GM21619 (cell line): ENCODE data around the gene OR2T35.
A peak's percentile ranks its signal among the peaks of the same experiment; 100 is the strongest.
"Not testable (repeated sequence)": the region's sequence is repeated elsewhere in the genome, so short reads cannot be mapped to it uniquely, and the experiment has no call there.

ENCODE experiments used
- ATAC-seq: cut with Tn5 transposase; IDR thresholded peaks from one replicate; pipeline ENCODE4 v1.9.1; 2021; ENCODE audit not compliant: unreplicated experiment

OR2T35 gene, protein sequence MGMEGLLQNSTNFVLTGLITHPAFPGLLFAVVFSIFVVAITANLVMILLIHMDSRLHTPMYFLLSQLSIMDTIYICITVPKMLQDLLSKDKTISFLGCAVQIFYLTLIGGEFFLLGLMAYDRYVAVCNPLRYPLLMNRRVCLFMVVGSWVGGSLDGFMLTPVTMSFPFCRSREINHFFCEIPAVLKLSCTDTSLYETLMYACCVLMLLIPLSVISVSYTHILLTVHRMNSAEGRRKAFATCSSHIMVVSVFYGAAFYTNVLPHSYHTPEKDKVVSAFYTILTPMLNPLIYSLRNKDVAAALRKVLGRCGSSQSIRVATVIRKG

GRCh38 chr1:248645178-248645577, at the start of gene OR2T35:
Gene OR2T35 (minus strand): TSS chr1:248645278. CDS start chr1:248639258, 6,020 bp downstream.
- ATAC-seq = not testable (repeated sequence)

- ATAC-seq = no peak
Observed at GRCh38 chr1:248691567-248692155, 46.6 kb upstream of the OR2T35 start.

- peak; percentile 83 for ATAC-seq
Observed at GRCh38 chr1:248688527-248689298, 43.6 kb upstream of the OR2T35 start.

DNA sequence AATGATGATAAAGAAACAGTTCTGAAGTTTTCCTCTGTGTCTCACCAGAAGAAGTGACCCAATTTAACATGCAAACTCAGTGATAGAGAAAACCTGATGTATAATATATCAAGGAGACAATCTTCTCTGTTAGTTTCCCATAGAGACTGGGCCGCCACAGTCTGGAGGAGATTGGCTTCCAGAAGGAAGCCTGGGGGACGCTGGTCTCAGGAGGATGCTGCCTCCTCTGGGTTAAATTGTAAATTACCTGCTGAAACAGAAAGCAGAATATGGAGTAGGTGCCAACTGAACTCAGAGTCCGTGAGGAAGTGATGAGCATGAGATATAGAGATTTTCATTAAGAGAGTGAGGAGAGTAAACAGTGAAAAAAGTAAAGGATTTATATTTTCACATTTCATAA, 41.7 kb upstream of the OR2T35 start:
- peak; percentile 67 for ATAC-seq

- ATAC-seq = no peak
Observed at GRCh38 chr1:248681651-248682050, 36.6 kb upstream of the OR2T35 start.

GRCh38 chr1:248670003-248670402, 24.9 kb upstream of the OR2T35 start:
- ATAC-seq = no peak

GRCh38 chr1:248663453-248664328, 18.6 kb upstream of the OR2T35 start:
- ATAC-seq = peak; percentile 98

DNA sequence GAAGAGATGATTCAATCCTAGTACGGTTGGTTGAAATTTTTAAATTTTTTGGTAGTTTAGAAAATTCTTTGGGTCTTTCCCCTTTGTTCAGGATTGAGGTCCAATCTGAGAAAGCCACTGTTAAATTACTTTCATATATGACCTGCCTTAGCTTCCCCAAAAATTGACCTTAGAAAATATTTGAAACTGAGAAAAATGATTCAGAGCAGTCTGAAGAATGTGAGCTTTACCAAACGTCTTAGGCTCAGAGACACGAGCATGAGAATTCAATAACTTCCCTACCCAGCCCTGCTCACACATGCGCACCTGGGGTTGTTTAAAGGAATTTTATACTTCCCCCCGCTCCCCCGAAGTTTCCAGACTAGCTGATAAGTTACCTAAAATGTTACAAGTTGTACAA, 11.7 kb upstream of the OR2T35 start:
- ATAC-seq = peak; percentile 52

GRCh38 chr1:248655354-248655753, 10.3 kb upstream of the OR2T35 start, which contains the start of gene OR2T27:
Gene OR2T27 (minus strand): TSS chr1:248655528. CDS start chr1:248650884, 4,644 bp downstream.
- ATAC-seq = peak; percentile 50

DNA sequence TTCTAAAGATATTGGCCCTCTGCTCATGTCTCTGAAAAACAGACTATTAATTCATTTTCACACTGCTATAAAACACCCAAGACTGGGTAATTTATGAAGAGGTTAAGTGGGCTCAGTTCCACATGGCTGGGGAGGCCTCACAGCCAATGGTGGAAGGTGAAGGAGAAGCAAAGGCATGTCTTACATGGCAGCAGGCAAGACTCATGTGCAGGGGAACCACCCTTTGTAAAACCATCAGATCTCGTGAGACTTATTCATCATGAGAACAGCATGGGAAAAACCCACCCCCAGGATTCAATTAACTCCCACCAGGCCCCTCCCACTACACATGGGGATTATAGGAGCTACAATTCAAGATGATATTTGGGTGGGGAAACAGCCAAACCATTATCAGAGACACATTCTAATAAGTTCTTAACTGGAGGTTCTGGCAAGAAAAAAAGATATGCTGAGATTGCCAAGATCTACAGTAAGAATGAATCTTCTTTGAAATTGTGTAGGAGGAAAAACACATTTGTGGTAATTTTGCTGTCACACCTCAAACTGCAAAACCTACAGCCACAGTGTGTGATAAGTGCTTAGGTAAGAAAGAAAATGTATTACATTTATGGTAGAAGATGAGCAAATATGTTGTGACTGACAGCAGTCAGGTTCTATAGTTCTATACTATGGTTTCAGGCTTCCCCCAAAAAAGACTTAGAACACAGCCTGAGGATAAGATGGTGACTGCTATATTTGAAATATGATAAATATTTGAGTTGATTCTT, 3.9 kb upstream of the OR2T35 start:
- not testable (repeated sequence) for ATAC-seq

- ATAC-seq = peak; percentile 52
Observed at GRCh38 chr1:248642971-248643651, 2.0 kb downstream of the OR2T35 start.

DNA sequence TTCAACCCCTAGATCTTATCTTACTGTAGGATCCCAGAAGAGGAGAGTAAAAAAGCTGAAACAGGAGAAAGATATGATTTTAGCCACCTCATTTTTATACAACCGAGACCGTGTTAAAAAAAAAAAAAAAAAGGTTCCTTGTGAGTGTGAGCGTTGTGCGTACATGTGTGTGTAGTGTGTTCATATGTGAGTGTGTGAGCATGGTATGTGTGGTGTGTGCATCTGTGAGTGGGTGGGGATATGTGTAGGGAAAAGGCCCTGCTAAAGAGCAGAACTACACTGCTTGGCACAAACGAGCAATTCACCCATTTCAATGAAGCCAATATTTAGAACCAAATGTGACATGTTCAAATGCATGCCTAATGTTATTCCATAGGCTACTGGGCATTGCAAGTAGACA, 3.5 kb downstream of the OR2T35 start:
- not testable (repeated sequence) for ATAC-seq

- ATAC-seq = peak; percentile 52
Observed at GRCh38 chr1:248640906-248641305, 4.2 kb downstream of the OR2T35 start.

DNA sequence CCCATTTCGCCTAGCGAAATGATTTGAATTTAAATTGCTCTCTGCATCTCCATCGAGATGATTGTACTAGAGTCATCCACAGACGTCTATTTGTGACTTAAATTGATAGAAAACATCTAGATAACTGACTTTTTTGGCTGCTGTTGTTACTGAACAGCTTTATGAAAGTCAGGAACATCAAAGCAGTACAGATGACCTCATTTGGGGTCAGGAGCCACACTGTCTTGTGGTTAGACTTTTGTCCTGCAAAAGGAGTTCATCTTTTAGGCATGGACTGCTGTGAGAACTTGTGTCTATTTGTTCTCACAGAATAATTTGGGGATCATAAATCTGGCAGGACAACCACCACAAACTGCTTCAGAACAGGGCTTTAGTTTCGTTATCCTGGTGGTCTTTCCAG, 5.4 kb downstream of the OR2T35 start:
- ATAC-seq = peak; percentile 27

GRCh38 chr1:248636612-248637011, 8.5 kb downstream of the OR2T35 start:
- not testable (repeated sequence) for ATAC-seq

GRCh38 chr1:248634991-248635390, 10.1 kb downstream of the OR2T35 start, which contains the start of gene OR2T11:
Gene OR2T11 (minus strand): TSS chr1:248635091. CDS start chr1:248627128, 7,963 bp downstream.
- ATAC-seq = not testable (repeated sequence)

GRCh38 chr1:248631354-248632008, 13.6 kb downstream of the OR2T35 start:
- ATAC-seq = no peak

DNA sequence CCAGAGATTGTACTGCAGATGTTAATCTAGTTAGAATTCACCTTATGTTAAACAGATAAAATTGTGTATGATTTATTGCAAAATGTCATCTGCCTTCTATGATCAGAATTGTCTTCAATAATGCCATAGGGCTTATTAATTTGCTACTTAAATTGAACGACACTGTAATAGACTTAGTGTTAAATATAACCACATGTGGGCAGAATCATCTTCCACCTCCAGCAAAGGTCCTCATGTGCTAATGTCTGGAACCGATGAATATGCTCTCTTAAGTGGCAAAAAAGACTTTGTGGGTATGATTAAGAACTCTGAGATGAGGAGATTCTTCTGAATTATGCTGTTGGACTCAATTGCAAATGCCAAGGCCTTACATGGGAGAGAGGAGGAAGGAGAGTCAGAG, 14.5 kb downstream of the OR2T35 start:
- no peak for ATAC-seq
